ENCODE results near the gene EFCAB6. TPM values are rescaled to one million over a fixed set of nuclear protein-coding genes. Genes with fewer than 3 reads are reported as not detected.

EFCAB6 gene
- total RNA-seq, 1 donor from 2014 or later = 0.23 TPM

- H3K36me3 Mint-ChIP-seq (ENCODE audit: low read depth) = no peaks in the 10 kb centered on the region
- no peaks in the 10 kb centered on the region for H3K27me3 Mint-ChIP-seq
- no peak for DNase-seq
- no peaks in the 10 kb centered on the region for H3K9me3 Mint-ChIP-seq
- no peak overlapping the region for H3K4me3 Mint-ChIP-seq
- no peak overlapping the region for H3K27ac Mint-ChIP-seq
- no peaks in the 10 kb centered on the region for H3K4me1 Mint-ChIP-seq
- intact Hi-C loops (cut with micrococcal nuclease) = no loop called here
Measured at GRCh38 chr22:43840851-43841250, 28.7 kb upstream of the EFCAB6 start.

- Mint-ChIP-seq H3K4me1 (no peaks in the 10 kb centered on the region), H3K27ac (no peak overlapping the region), H3K36me3 (ENCODE audit: low read depth) (no peaks in the 10 kb centered on the region), H3K9me3 (no peaks in the 10 kb centered on the region), H3K27me3 (peaks cover 2% of the 10 kb centered on the region), H3K4me3 (no peak overlapping the region)
- no peak for DNase-seq
- intact Hi-C loops (cut with micrococcal nuclease) = no loop called here
Measured at GRCh38 chr22:43840431-43840830, 28.3 kb upstream of the EFCAB6 start.

- Mint-ChIP-seq H3K4me3 (no peak overlapping the region), H3K4me1 (no peaks in the 10 kb centered on the region), H3K9me3 (no peaks in the 10 kb centered on the region), H3K36me3 (ENCODE audit: low read depth) (no peaks in the 10 kb centered on the region), H3K27me3 (peaks cover 5% of the 10 kb centered on the region), H3K27ac (no peak overlapping the region)
- no peak for DNase-seq
- intact Hi-C loops (cut with micrococcal nuclease) = no loop called here
Measured at GRCh38 chr22:43839781-43840180, 27.7 kb upstream of the EFCAB6 start.

- no peaks in the 10 kb centered on the region for H3K9me3 Mint-ChIP-seq
Measured at GRCh38 chr22:43838571-43839307, 26.6 kb upstream of the EFCAB6 start.

GRCh38 chr22:43838161-43838560 is 26.1 kb upstream of the EFCAB6 start:
- Mint-ChIP-seq H3K4me3 (no peak overlapping the region), H3K36me3 (ENCODE audit: low read depth) (no peaks in the 10 kb centered on the region), H3K27ac (no peak overlapping the region), H3K4me1 (no peaks in the 10 kb centered on the region), H3K9me3 (no peaks in the 10 kb centered on the region), H3K27me3 (peaks cover 5% of the 10 kb centered on the region)
- intact Hi-C loops (cut with micrococcal nuclease) = no loop called here
- DNase-seq = no peak

More at GRCh38 chr22:43838571-43839307, 26.6 kb upstream of the EFCAB6 start:
- intact Hi-C loops (cut with micrococcal nuclease) = no loop called here
- Mint-ChIP-seq H3K36me3 (ENCODE audit: low read depth) (no peaks in the 10 kb centered on the region), H3K4me1 (no peaks in the 10 kb centered on the region), H3K27ac (no peak overlapping the region), H3K27me3 (peaks cover 5% of the 10 kb centered on the region), H3K4me3 (no peak overlapping the region)
- DNase-seq = no peak

- H3K36me3 Mint-ChIP-seq (ENCODE audit: low read depth) = no peaks in the 10 kb centered on the region
- no peaks in the 10 kb centered on the region for H3K4me1 Mint-ChIP-seq
- intact Hi-C loops (cut with micrococcal nuclease) = no loop called here
- no peak overlapping the region for H3K4me3 Mint-ChIP-seq
- no peaks in the 10 kb centered on the region for H3K9me3 Mint-ChIP-seq
- peaks cover 5% of the 10 kb centered on the region for H3K27me3 Mint-ChIP-seq
- no peak overlapping the region for H3K27ac Mint-ChIP-seq
- no peak for DNase-seq
Measured at GRCh38 chr22:43837666-43838065, 25.6 kb upstream of the EFCAB6 start.

GRCh38 chr22:43835736-43836135 is 23.6 kb upstream of the EFCAB6 start:
- Mint-ChIP-seq H3K4me3 (no peak overlapping the region), H3K4me1 (no peaks in the 10 kb centered on the region), H3K9me3 (no peaks in the 10 kb centered on the region), H3K27ac (no peak overlapping the region), H3K36me3 (ENCODE audit: low read depth) (no peaks in the 10 kb centered on the region), H3K27me3 (peaks cover 5% of the 10 kb centered on the region)
- no peak for DNase-seq
- intact Hi-C loops (cut with micrococcal nuclease) = no loop called here

- Mint-ChIP-seq H3K27ac (no peak overlapping the region), H3K4me3 (no peak overlapping the region), H3K9me3 (no peaks in the 10 kb centered on the region), H3K4me1 (no peaks in the 10 kb centered on the region), H3K27me3 (peaks cover 5% of the 10 kb centered on the region), H3K36me3 (ENCODE audit: low read depth) (no peaks in the 10 kb centered on the region)
- DNase-seq = no peak
- intact Hi-C loops (cut with micrococcal nuclease) = no loop called here
Measured at GRCh38 chr22:43835166-43835565, 23.1 kb upstream of the EFCAB6 start.

GRCh38 chr22:43833286-43834240 is 21.5 kb upstream of the EFCAB6 start:
- no peak overlapping the region for H3K4me3 Mint-ChIP-seq
- no peak for DNase-seq
- H3K9me3 Mint-ChIP-seq = no peaks in the 10 kb centered on the region
- no peaks in the 10 kb centered on the region for H3K4me1 Mint-ChIP-seq
- peaks cover 5% of the 10 kb centered on the region for H3K27me3 Mint-ChIP-seq
- H3K27ac Mint-ChIP-seq = no peak overlapping the region
- H3K36me3 Mint-ChIP-seq (ENCODE audit: low read depth) = no peaks in the 10 kb centered on the region
- intact Hi-C loops (cut with micrococcal nuclease) = no loop called here

GRCh38 chr22:43832393-43833265 is 20.5 kb upstream of the EFCAB6 start:
- no peak for DNase-seq
- Mint-ChIP-seq H3K27me3 (peaks cover 5% of the 10 kb centered on the region), H3K36me3 (ENCODE audit: low read depth) (no peaks in the 10 kb centered on the region), H3K4me1 (no peaks in the 10 kb centered on the region), H3K27ac (no peak overlapping the region), H3K9me3 (no peaks in the 10 kb centered on the region), H3K4me3 (no peak overlapping the region)
- intact Hi-C loops (cut with micrococcal nuclease) = no loop called here

- Mint-ChIP-seq H3K4me1 (no peaks in the 10 kb centered on the region), H3K36me3 (ENCODE audit: low read depth) (no peaks in the 10 kb centered on the region), H3K4me3 (no peak overlapping the region), H3K9me3 (no peaks in the 10 kb centered on the region), H3K27ac (no peak overlapping the region), H3K27me3 (peaks cover 5% of the 10 kb centered on the region)
- intact Hi-C loops (cut with micrococcal nuclease) = no loop called here
- DNase-seq = no peak
Measured at GRCh38 chr22:43831561-43832392, 19.7 kb upstream of the EFCAB6 start.

GRCh38 chr22:43830931-43831560 is 18.9 kb upstream of the EFCAB6 start:
- H3K27me3 Mint-ChIP-seq = peaks cover 5% of the 10 kb centered on the region
- no peak for DNase-seq
- H3K4me3 Mint-ChIP-seq = no peak overlapping the region
- H3K4me1 Mint-ChIP-seq = no peaks in the 10 kb centered on the region
- no peaks in the 10 kb centered on the region for H3K36me3 Mint-ChIP-seq (ENCODE audit: low read depth)
- intact Hi-C loops (cut with micrococcal nuclease) = no loop called here
- H3K27ac Mint-ChIP-seq = no peak overlapping the region
- H3K9me3 Mint-ChIP-seq = no peaks in the 10 kb centered on the region
